HepG2 (cell line): ENCODE data around the gene IDH3A. TPM values are rescaled to one million over a fixed set of nuclear protein-coding genes. Genes with fewer than 3 reads are reported as not detected.

Experiments used
- ATAC-seq: fragments of 200-7000 bp; cut with Tn5 transposase; 3 replicates; pipeline ENCODE4 v1.9.1; 2020; ENCODE audit warnings: mild to moderate bottlenecking, moderate library complexity
- BruUV-seq: library from RNA; stranded (reverse); fragments of 400-500 nt; replicated peaks from 2 replicates; lab custom pipeline; 2021; lab: Mats Ljungman, UMichigan
- CTCF ChIA-PET: fragments of 300-600 bp; formaldehyde crosslinking; extraction: SDS; loops from one replicate; lab custom pipeline; 2021; ENCODE audit warnings: low total read pairs, inconsistent platforms, low intra/inter-chr PET ratio; lab: Yijun Ruan, JAX
- POLR2A ChIA-PET: fragments of 350-600 bp; sonication (Branson Sonifier 250); formaldehyde crosslinking; loops from one replicate; lab custom pipeline; 2020; ENCODE audit warnings: antibody characterized with exemption, inconsistent platforms; lab: Yijun Ruan, JAX
- DNase-seq: peaks from one replicate; pipeline ENCODE4 v3.0.0-alpha.2; 2015; ENCODE audit warnings: low spot score
- FAIRE-seq: peaks from 3 replicates; lab custom pipeline; 2011; peaks lifted over from hg19 to GRCh38; lab: Jason Lieb, UNC
- H2AFZ ChIP-seq: one replicate; pipeline ENCODE4 v1.6.1; 2011; ENCODE audit warnings: low read length, inconsistent platforms
- H3K27ac ChIP-seq: fragments of 300-600 bp; 3 replicates; pipeline ENCODE4 v1.8.0; 2011; ENCODE audit warnings: mixed run types, mild to moderate bottlenecking, mixed read lengths, low read length, inconsistent platforms; ENCODE audit not compliant: insufficient read depth; ENCODE audit errors: extremely low read length
- H3K27me3 ChIP-seq, 2 experiments: fragments of 200-600 bp in 1 of 2; 2 replicates in 1 of 2; 3 replicates in 1 of 2; pipeline versions ENCODE4 v1.6.0 to v1.8.0; 2011; ENCODE audit warnings: low read length in 2 of 2, mild to moderate bottlenecking in 2 of 2, moderate library complexity in 2 of 2, inconsistent platforms in 1 of 2; ENCODE audit not compliant: insufficient read depth in 2 of 2, control insufficient read depth in 1 of 2
- H3K36me3 ChIP-seq, 2 experiments: fragments of 200-600 bp in 1 of 2; replicated peaks in 1 of 2; 2 replicates in 1 of 2; 3 replicates in 1 of 2; pipeline versions ENCODE4 v1.5.1 to v1.8.0; 2011; ENCODE audit warnings: low read length in 2 of 2, inconsistent platforms in 1 of 2; ENCODE audit not compliant: insufficient read depth in 2 of 2, control insufficient read depth in 1 of 2
- H3K4me1 ChIP-seq: 2 replicates; pipeline ENCODE4 v1.5.1; 2012; ENCODE audit warnings: low read length, inconsistent platforms; ENCODE audit not compliant: insufficient read depth
- H3K4me2 ChIP-seq: 2 replicates; pipeline ENCODE4 v1.6.0; 2011; ENCODE audit warnings: low read depth, low read length, inconsistent platforms
- H3K4me3 ChIP-seq, 3 experiments: fragments of 200-600 bp in 1 of 3; sonication (generic), shearing (Covaris generic) in 1 of 3; replicated peaks in 1 of 3; 2 replicates each; pipeline ENCODE4 v1.5.1; 2011 to 2016; ENCODE audit warnings: low read length in 3 of 3, inconsistent platforms in 2 of 3, low read depth in 2 of 3, mild to moderate bottlenecking in 2 of 3, control low read depth in 1 of 3, mixed read lengths in 1 of 3; ENCODE audit not compliant: insufficient read depth in 1 of 3
- H3K79me2 ChIP-seq: one replicate; pipeline ENCODE4 v1.6.1; 2011; ENCODE audit warnings: low read length, inconsistent platforms; ENCODE audit not compliant: insufficient read depth
- H3K9ac ChIP-seq: 2 replicates; pipeline ENCODE4 v1.6.0; 2011; ENCODE audit warnings: mild to moderate bottlenecking, low read depth, low read length, inconsistent platforms; ENCODE audit not compliant: insufficient read depth
- H3K9me3 ChIP-seq: 2 replicates; pipeline ENCODE4 v1.5.1; 2012; ENCODE audit warnings: mild to moderate bottlenecking, low read length
- H4K20me1 ChIP-seq: 2 replicates; pipeline ENCODE4 v1.6.0; 2011; ENCODE audit warnings: inconsistent platforms, mild to moderate bottlenecking, low read length, moderate library complexity; ENCODE audit not compliant: insufficient read depth
- ATAD3A ChIP-seq: sonication (generic); formaldehyde crosslinking; IDR thresholded peaks from 2 replicates; pipeline ENCODE4 v1.4.0; 2020; ENCODE audit warnings: missing genetic modification reagents
- DR1 ChIP-seq: sonication (generic); formaldehyde crosslinking; IDR thresholded peaks from 2 replicates; pipeline ENCODE4 v1.8.0; 2021; ENCODE audit warnings: mild to moderate bottlenecking, missing genetic modification reagents, inconsistent platforms
- FOXP1 ChIP-seq, 2 experiments: fragments of 450-650 bp in 1 of 2; IDR thresholded peaks; 2 replicates each; pipeline ENCODE4 v1.6.1; 2017 to 2018; ENCODE audit warnings: antibody characterized with exemption in 1 of 2
- HNRNPH1 ChIP-seq: fragments of 200-400 bp; formaldehyde crosslinking; optimal IDR thresholded peaks from 2 replicates; pipeline ENCODE3; 2017; ENCODE audit warnings: mild to moderate bottlenecking, low read depth, low read length
- NR2F1 ChIP-seq, 2 experiments: fragments of 450-650 bp in 1 of 2; formaldehyde crosslinking in 1 of 2; IDR thresholded peaks; 2 replicates each; pipeline versions ENCODE4 v1.5.0 to v1.6.1; 2016 to 2020; ENCODE audit warnings: mild to moderate bottlenecking in 1 of 2, missing compliant biosample characterization in 1 of 2, missing genetic modification reagents in 1 of 2, moderate library complexity in 1 of 2
- ZBED4 ChIP-seq: sonication (generic); formaldehyde crosslinking; IDR thresholded peaks from 2 replicates; pipeline ENCODE4 v1.4.0; 2020; ENCODE audit warnings: missing genetic modification reagents, borderline replicate concordance
- ZBTB38 ChIP-seq: sonication (generic); formaldehyde crosslinking; IDR thresholded peaks from 2 replicates; pipeline ENCODE4 v1.5.1; 2020; ENCODE audit warnings: mild to moderate bottlenecking, missing genetic modification reagents
- ZFP37 ChIP-seq: sonication (generic); formaldehyde crosslinking; IDR thresholded peaks from 2 replicates; pipeline ENCODE4 v1.4.0; 2020; ENCODE audit warnings: missing genetic modification reagents, borderline replicate concordance
- ZFP41 ChIP-seq: sonication (generic); formaldehyde crosslinking; IDR thresholded peaks from 2 replicates; pipeline ENCODE4 v1.4.0; 2020; ENCODE audit warnings: mild to moderate bottlenecking, missing genetic modification reagents, borderline replicate concordance
- ZMYM4 ChIP-seq: sonication (generic); formaldehyde crosslinking; IDR thresholded peaks from 2 replicates; pipeline ENCODE4 v1.8.1; 2023; ENCODE audit warnings: mild to moderate bottlenecking, missing genetic modification reagents
- ZNF24 ChIP-seq: fragments of 450-650 bp; IDR thresholded peaks from 2 replicates; pipeline ENCODE4 v1.6.1; 2017; ENCODE audit warnings: antibody characterized with exemption, mild to moderate bottlenecking
- ZNF264 ChIP-seq: sonication (generic); formaldehyde crosslinking; IDR thresholded peaks from 2 replicates; pipeline ENCODE4 v1.4.0; 2020; ENCODE audit warnings: missing genetic modification reagents
- ZNF274 ChIP-seq: sonication (generic); formaldehyde crosslinking; IDR thresholded peaks from 2 replicates; pipeline ENCODE4 v1.5.1; 2020; ENCODE audit warnings: mild to moderate bottlenecking, missing genetic modification reagents
- ZNF570 ChIP-seq: sonication (generic); formaldehyde crosslinking; IDR thresholded peaks from 2 replicates; pipeline ENCODE4 v1.4.0; 2020; ENCODE audit warnings: mild to moderate bottlenecking, missing genetic modification reagents, borderline replicate concordance
- WGBS: methylation state at CpG from one replicate; pipeline ENCODE4 v1.1.6; 2017; ENCODE audit warnings: low lambda C conversion rate; 5-methylcytosine and 5-hydroxymethylcytosine counted together
- in situ Hi-C: cut with HindIII; loops from 2 replicates; pipeline ENCODE4 v1.10.0; 2017; ENCODE audit warnings: low pct_unique_long_range_greater_than_20kb; ENCODE audit not compliant: extremely low pct_ligation_motif_present
- intact Hi-C: fragments of 100-400 bp; cut with micrococcal nuclease; formaldehyde crosslinking; loops from one replicate; pipeline ENCODE4 v1.10.0; 2022; ENCODE audit not compliant: unreplicated experiment
- polyA plus RNA-seq, 8 experiments: library from polyadenylated mRNA; depleted of rRNA in 3 of 8; stranded (reverse) in 7 of 8; unstranded in 1 of 8; fragments of >200 nt; fragmentation: Illumina TruSeq in 4 of 8; extraction: Trizol in 4 of 8; gene quantifications; 2 replicates each; pipeline versions ENCODE4 v1.2.1 to v1.2.3, GENCODE V29; 2011 to 2016; ENCODE audit warnings: low read depth in 4 of 8, missing spikeins in 1 of 8, mixed read lengths in 1 of 8; ENCODE audit not compliant: insufficient read depth in 1 of 8
- total RNA-seq, 5 experiments: library from RNA; depleted of rRNA; stranded (reverse); fragments of >200 nt; fragmentation: Illumina TruSeq; extraction: Trizol; gene quantifications; 2 replicates each; pipeline ENCODE4 v1.2.3, GENCODE V29; 2016; ENCODE audit warnings: low read depth in 1 of 5
- TF ChIP-seq, protein P1 (sequence below): IDR thresholded peaks from 2 replicates; pipeline ENCODE4 v1.6.1; 2016; ENCODE audit warnings: low read depth, control low read depth
- TF ChIP-seq, protein P2 (sequence below), 2 experiments: sonication (generic) in 1 of 2; formaldehyde crosslinking in 1 of 2; IDR thresholded peaks; 2 replicates each; pipeline versions ENCODE4 v1.4.0 to v1.6.1; 2018 to 2020; ENCODE audit warnings: missing genetic modification reagents in 2 of 2, borderline replicate concordance in 1 of 2, low read depth in 1 of 2, mild to moderate bottlenecking in 1 of 2, missing biosample characterization in 1 of 2

Gene IDH3A
- total and polyA plus RNA-seq, 2 of the 13 experiments (the other 11 are each of a cell fraction or from before 2014, with no cell fraction given), result 40.7 to 50.7 TPM

DNA sequence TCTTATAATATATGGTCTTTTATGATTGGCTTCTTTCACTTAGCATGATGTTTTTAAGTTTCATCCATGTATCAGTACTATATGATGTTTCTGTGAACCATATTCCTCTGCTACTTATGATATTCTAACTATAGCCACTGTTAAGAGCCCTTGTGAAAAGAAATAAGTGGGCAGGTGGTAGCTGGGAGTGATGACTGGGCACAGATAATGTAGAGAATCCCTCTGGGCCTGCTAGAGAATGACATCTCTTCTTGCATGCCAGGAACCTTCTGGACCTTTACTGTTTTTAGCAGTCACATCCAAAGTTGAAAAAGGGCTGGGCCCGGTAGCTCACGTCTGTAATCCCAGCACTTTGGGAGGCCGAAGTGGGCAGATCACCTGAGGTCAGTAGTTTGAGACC lies 10.2 kb downstream of the IDH3A start (continued):
- TF ChIP-seq ZBED4, result no peak
- TF ChIP-seq ZFP41, result no peak
- TF ChIP-seq, protein P1, sequence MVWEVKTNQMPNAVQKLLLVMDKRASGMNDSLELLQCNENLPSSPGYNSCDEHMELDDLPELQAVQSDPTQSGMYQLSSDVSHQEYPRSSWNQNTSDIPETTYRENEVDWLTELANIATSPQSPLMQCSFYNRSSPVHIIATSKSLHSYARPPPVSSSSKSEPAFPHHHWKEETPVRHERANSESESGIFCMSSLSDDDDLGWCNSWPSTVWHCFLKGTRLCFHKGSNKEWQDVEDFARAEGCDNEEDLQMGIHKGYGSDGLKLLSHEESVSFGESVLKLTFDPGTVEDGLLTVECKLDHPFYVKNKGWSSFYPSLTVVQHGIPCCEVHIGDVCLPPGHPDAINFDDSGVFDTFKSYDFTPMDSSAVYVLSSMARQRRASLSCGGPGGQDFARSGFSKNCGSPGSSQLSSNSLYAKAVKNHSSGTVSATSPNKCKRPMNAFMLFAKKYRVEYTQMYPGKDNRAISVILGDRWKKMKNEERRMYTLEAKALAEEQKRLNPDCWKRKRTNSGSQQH (CRISPR knock-in tag), result no peak
- no peak for TF ChIP-seq HNRNPH1
- TF ChIP-seq NR2F1 (CRISPR knock-in tag; IDR thresholded peaks at IDR 0.05), result no peak
- TF ChIP-seq ZBTB38 (CRISPR knock-in tag), result no peak
- TF ChIP-seq, all 625 proteins: peak for 0

- in situ Hi-C loops, result no loop called here
- TF ChIP-seq FOXP1 (IDR thresholded peaks at IDR 0.05) (no peak), FOXP1 (CRISPR knock-in tag; IDR thresholded peaks at IDR 0.05) (no peak), ZNF264 (CRISPR knock-in tag) (no peak), ZNF24 (no peak), ZNF274 (CRISPR knock-in tag) (no peak), ATAD3A (no peak), DR1 (CRISPR knock-in tag) (no peak), ZNF570 (no peak), ZMYM4 (no peak), ZFP37 (CRISPR knock-in tag) (no peak)
- TF ChIP-seq, protein P2, sequence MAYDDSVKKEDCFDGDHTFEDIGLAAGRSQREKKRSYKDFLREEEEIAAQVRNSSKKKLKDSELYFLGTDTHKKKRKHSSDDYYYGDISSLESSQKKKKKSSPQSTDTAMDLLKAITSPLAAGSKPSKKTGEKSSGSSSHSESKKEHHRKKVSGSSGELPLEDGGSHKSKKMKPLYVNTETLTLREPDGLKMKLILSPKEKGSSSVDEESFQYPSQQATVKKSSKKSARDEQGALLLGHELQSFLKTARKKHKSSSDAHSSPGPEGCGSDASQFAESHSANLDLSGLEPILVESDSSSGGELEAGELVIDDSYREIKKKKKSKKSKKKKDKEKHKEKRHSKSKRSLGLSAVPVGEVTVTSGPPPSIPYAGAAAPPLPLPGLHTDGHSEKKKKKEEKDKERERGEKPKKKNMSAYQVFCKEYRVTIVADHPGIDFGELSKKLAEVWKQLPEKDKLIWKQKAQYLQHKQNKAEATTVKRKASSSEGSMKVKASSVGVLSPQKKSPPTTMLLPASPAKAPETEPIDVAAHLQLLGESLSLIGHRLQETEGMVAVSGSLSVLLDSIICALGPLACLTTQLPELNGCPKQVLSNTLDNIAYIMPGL (CRISPR knock-in tag; IDR thresholded peaks at IDR 0.05; ENCODE audit: borderline replicate concordance in 1 of 2, low read depth in 1 of 2), result no peak
Observed at GRCh38 chr15:78162038-78162437, 12.9 kb downstream of the IDH3A start.

More at GRCh38 chr15:78162038-78162437, 12.9 kb downstream of the IDH3A start:
- H3K9me3 ChIP-seq, result no peaks in the 10 kb centered on the region
- DNase-seq, result no peak
- H3K27ac ChIP-seq, result no peak overlapping the region
- ATAC-seq, result no peak
- WGBS, result 88% methylated on average over 6 of the region's 13 CpGs
- no peaks in the 10 kb centered on the region for H3K27me3 ChIP-seq
- H3K9ac ChIP-seq, result no peak overlapping the region
- intact Hi-C loops, result no loop called here
- CTCF ChIA-PET, result no interaction called here
- no TSS peak for BruUV-seq
- H2AFZ ChIP-seq, result no peak overlapping the region
- H3K36me3 ChIP-seq, result peaks cover 9 to 53% of the 10 kb centered on the region in 2 experiments; a peak in 4 of 5 replicates
- H3K4me2 ChIP-seq, result no peak overlapping the region
- H4K20me1 ChIP-seq, result no peaks in the 10 kb centered on the region
- POLR2A ChIA-PET, result no interaction called here
- no peaks in the 10 kb centered on the region for H3K79me2 ChIP-seq
- H3K4me3 ChIP-seq, result no peak overlapping the region
- H3K4me1 ChIP-seq, result no peaks in the 10 kb centered on the region
- FAIRE-seq, result no peak
